ENCODE results near the gene TBX18.

TBX18 gene

GRCh38 chr6:84764332-84765049 lies at the start of gene TBX18:
Gene TBX18, minus strand, starts transcription at chr6:84764598. Its CDS starts 417 bp downstream, at chr6:84764181.
- DNase-seq, result no peak

DNA sequence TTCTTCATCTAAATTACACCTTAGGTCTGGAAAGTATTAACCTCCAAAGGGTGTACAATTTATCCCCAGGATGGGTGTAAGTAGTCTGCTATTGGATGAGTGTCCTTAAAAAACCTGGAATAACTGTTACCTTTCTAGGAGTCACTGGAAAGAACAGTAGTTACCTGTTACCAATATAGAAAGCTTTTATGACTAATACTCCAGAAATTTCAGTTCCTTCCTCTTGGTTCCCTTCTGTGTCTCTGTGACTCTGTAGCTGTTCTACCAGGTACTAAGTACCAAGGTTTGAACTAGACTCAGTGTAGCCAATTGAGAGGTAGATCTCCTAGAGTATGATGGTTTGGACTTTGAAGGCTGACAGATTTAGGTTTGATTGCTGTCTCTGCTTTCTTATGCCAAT lies 47.0 kb upstream of the TBX18 start:
- no peak for DNase-seq

- DNase-seq, result no peak
Measured at GRCh38 chr6:84809455-84809854, 45.1 kb upstream of the TBX18 start.

DNA sequence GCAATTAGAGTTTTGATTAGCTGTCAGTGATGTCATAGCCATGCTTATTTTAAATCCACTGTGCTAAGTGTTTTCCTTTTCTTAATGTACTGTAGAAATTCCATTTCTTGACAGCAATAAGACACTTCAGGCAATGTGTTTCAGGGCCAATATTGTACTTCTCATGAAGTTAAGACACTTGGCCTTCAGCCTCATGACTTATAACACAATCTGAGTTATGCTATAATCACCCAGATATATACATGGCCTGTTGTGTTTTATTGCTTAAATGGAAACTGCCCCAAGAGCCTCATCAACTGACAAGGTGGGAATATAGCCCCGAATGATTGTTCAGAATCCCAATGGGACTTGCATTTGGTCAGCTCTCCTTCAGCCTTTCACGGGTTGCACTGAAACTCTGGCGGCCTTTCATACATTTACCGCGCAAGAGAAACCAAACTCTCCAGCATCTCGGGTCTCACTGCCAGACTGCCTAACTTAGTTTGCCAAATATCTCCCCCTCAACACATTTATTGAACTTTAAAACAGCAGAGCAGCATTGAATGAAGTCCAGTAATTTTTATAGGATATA lies 44.2 kb upstream of the TBX18 start:
- DNase-seq, result no peak

GRCh38 chr6:84805145-84805544 lies 40.7 kb upstream of the TBX18 start:
- DNase-seq, result no peak

DNA sequence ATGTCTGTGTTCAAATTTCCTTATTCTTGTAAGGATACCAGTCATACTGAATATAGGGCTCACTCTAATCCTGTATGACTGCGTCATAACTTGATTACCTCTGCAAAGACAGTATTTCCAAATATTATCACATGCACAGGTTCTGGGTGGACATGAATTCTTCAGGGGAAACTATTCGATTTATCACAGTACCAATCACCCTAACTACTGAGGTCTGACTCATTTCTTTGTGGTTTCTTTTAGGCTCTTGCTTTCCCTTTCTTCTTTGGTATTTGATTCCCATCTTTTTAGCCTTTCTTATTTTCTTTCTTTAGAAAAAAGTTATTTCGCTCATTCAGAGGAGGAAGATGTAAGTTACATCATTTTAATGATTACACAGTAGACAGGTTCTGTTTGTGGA lies 40.3 kb upstream of the TBX18 start:
- no peak for DNase-seq

DNA sequence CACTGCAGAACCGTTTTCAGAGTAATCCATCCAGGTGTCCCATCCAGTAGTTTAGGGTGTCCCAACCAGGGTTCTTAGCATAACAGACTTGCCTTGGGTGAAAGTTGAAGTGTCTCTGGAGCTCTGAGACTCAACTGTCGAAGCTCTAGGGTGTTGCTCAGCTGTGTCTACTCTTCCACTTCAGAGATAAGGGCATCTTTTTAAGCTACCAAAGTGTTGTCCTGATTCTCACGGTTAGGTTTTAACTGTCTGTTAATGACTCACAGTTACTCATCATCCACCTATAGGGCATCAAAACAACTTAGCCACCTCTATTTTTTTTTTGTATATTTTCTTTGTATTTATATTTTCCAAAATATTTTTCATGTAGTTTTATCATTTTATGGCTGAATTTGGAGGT lies 36.9 kb upstream of the TBX18 start:
- DNase-seq, result no peak

- DNase-seq, result no peak
Measured at GRCh38 chr6:84798257-84798656, 33.9 kb upstream of the TBX18 start.

DNA sequence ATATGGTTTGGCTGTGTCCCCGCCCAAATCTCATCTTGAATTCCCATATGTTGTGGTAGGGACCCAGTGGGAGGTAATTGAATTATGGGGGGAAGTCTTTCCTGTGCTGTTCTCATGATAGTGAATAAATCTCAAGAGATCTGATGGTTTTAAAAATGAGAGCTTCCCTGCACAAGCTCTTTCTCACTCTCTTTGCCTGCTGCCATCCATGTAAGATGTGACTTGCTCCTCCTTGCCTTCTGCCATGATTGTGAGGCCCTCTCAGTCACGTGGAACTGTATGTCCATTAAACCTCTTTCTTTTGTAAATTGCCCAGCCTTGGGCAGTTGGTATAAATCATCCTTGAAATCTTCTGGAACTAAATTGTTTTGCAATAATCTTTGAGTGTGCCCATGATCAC lies 31.9 kb upstream of the TBX18 start:
- no peak for DNase-seq

DNA sequence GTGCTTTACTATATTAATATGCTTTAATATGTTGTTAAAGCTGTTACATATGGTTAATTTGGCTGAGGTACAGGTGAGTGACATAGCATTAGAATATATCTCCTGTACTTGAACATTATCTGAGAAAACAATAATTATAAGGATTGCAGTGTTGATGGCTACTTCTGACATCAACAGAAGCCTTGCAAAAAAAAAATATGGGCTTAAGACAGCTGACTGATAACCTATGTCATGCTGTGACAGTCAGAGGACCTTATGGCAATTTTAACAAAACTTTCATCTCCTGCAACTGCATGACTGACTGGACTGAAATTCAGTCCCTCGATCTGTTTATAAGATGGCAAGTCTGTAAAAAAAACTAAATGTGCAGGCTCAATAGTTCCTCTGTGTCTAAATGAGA lies 27.5 kb upstream of the TBX18 start:
- no peak for DNase-seq

- no peak for DNase-seq
Measured at GRCh38 chr6:84791233-84791632, 26.8 kb upstream of the TBX18 start.

DNA sequence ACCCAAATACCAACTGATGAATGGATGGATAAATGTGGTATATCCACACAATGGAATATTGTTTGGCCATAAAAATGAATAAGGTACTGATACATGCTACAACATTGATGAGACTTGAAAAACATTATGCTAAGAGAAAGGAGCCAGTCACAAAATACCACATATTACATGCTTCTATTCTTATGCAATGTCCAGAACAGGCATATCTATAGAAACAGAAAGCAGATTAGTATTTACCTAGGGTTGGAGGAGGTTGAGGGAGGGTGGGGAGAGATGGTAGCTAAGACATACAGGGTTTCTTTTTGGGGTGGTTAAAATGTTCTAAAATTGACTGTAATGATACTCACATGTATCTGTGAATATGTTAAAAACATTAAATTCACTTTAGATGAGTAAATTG lies 24.8 kb upstream of the TBX18 start:
- DNase-seq, result no peak

DNA sequence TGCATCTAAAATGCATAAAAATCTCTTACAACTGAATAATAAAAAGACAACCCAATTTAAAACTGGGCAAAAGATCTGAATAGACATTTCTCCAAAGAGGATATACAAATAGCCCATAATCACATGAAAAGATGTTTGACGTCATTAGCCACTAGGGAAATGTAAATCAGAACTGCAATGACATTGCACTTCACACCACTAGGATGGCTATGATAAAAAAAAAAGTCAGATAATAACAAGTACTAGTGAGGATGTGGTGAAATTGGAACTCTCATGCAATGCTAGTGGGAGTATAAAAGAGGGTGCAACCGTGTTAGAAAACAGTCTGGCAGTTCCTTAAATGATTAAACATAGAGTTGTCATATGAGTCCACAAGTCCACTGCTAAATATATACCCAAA lies 24.3 kb upstream of the TBX18 start:
- no peak for DNase-seq

DNA sequence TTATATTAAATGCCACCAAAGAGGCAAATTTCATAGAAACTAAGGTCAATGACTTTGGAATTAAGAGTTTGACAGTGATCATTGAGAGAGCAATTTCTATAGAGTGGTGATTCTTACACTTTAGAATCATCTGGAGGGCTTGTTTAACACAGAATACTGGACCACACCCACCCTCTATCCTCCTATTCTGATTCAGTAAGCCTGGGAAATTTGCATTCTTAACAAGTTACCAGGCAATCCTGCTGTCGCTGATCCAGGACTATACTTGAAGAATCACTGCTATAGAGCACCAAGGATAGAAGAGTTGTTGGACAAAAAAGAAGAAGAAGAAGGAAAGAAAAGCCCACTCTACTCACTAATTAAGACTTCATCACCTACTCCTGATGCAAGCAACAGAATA lies 21.3 kb upstream of the TBX18 start:
- no peak for DNase-seq

- no peak for DNase-seq
Measured at GRCh38 chr6:84779917-84780316, 15.5 kb upstream of the TBX18 start.

GRCh38 chr6:84779380-84779779 lies 15.0 kb upstream of the TBX18 start:
- DNase-seq, result no peak

DNA sequence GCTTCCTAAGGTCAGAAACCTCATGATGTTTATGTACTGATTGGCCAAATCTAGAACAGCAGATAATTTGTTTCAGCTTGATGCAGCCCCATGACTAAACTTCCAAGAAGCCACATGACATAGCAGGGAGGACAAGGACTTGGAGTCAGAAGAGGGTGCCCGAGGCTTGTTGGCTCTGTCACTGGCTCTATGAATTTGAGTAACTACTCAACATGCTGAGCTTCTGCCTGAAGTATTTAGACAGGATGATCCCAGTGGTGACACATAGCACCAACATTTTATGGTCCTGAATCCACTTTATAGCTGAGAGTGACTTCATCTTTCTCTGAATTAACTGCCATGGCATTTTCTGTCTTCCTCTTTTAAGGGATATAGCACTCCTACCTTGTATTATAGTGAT lies 13.5 kb upstream of the TBX18 start:
- no peak for DNase-seq

- DNase-seq, result no peak
Measured at GRCh38 chr6:84776392-84776791, 12.0 kb upstream of the TBX18 start.

DNA sequence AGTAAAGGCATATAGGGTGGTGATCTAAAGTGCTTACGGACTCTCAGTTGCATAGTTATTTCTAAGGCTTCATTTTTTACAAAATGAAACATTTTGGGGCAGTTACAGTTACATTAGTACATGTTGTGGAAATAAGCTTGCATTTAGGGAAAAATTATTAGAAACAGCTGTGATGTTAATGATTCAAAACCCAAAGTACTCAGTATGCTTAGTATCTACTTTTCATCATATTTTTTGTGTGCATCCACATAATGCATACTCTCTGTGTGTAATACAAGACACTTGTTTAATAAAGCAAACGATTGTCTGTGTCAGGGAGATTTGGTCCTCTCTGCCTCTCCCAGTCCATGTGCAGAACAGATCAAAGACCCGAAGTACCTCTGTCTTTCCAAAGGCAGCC lies 11.4 kb upstream of the TBX18 start:
- DNase-seq, result no peak

GRCh38 chr6:84774985-84775284 lies 10.5 kb upstream of the TBX18 start:
- DNase-seq, result no peak

DNA sequence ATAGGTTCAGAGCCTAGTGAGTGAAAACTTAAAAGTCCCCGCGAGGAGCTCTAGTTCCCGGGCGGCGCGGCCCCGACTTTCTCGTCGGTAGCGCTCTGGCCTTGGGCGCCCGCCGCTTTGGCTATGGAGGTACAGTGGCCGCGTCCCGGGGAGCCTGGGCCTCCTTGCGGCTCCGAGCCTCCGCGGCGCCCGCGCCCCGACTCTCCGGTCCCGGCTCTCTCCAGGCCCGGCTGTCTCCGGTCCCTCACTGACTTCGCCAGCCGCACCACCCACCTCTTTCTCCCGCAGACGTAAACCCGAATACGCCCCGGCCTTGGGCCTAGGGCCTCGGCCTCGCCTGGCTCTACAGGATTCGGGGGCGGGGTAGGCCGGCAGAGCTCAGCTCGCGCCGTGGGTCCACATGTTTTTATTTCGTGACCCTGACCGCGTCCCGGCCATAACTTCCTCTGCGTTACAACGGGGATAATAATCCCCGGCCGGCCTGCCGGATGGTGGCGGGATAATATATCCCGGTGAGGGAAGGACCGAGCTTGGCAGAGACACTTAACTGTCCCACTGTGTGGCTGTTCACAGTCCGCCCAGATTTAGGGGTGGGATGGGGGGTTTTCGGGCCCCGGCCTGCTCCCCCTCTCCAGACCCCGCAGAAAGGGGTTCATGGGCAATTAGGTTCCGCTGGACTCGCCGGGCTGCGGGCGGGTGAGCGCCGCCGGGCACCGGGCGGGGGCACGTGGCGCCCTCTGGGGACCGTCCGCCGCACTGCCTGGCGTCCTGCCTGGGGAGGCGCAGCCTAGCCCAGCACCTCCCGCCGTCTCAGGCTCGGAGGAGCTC lies 10.0 kb upstream of the TBX18 start:
- DNase-seq, result no peak

DNA sequence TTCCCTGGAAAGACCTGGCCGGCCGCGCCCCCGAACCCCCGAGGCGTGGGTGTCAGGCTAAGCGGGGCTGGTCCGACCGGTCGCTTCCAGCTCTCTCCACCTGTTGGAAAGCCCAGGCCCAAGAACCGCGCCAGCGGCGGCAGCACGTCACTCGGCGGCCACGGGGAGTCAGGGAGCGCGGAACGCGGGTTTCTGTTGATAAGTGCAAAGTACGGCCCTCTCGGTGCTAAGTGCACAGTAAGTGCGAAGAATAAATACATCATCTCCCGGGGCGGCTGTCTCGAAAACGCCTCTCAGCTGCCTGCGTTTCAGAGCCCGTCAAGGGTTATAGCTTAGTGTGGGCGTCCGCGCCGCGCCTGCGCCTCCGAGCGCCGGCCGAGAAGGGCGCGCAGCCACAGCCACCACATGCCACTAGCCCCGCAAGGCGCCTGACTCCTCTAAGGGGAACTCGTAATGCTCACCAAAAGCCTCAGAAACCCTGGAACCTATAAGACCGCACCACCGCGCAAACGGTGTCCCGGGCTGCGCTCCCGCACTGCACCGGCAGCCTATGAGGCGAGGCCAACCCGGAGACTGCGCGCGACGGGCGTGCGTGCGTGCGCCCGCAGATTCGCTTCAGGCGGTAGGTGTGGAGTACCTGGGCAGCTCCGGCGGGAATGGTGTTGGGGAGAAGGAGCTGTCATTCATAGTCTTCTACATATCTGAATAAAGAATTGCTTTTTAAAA lies 9.2 kb upstream of the TBX18 start:
- DNase-seq, result no peak

DNA sequence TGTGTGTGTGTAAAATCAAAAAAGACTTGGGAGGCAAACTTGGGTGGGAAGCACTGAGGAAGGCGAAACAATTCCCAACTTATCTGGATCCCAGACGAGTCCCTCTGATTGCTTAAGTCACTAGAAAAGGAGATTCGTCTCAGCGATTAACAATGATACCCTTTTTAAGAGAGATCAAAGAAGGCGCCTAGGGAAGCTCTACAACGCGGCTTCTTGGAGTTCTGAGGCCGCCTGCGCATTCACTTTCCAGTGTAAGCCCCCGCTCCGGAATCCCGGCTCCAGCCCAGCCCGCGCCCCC lies 8.7 kb upstream of the TBX18 start:
- DNase-seq, result no peak

Data from CD4-positive, alpha-beta T cell treated with Interferon gamma for 1 hour (primary cell).